Right cardiac atrium (tissue), 5 donors: Measurements from ENCODE around the gene FRK. TPM values are rescaled to one million over a fixed set of nuclear protein-coding genes. Genes with fewer than 3 reads are reported as not detected.
"Not testable (repeated sequence)": the region's sequence is repeated elsewhere in the genome, so short reads cannot be mapped to it uniquely, and the experiment has no call there.

ENCODE experiments used
- ATAC-seq, 2 donors: fragments of 200-7000 bp; cut with Tn5 transposase; one replicate each; pipeline versions ENCODE4 v1.8.0 to v1.9.1; 2020; ENCODE audit warnings: moderate library complexity in 2 of 2, mild to moderate bottlenecking in 1 of 2
- DNase-seq, 3 donors: peaks; one replicate each; pipeline ENCODE4 v3.0.0-alpha.2; 2020
- H3K27ac ChIP-seq: one replicate; pipeline ENCODE4 v1.5.1; 2013; ENCODE audit warnings: mild to moderate bottlenecking, low read length, control low read depth, moderate library complexity
- H3K27me3 ChIP-seq: one replicate; pipeline ENCODE4 v1.6.1; 2013; ENCODE audit not compliant: control insufficient read depth, insufficient read depth
- H3K4me1 ChIP-seq: one replicate; pipeline ENCODE4 v1.6.1; 2013; ENCODE audit warnings: low read length; ENCODE audit not compliant: control insufficient read depth, insufficient read depth
- H3K4me3 ChIP-seq: one replicate; pipeline ENCODE4 v1.5.1; 2013; ENCODE audit warnings: low read length, control low read depth
- H3K9me3 ChIP-seq: one replicate; pipeline ENCODE4 v1.6.1; 2013; ENCODE audit warnings: low read length; ENCODE audit not compliant: control insufficient read depth
- WGBS: extraction: QIAGEN DNeasy Blood & Tissue Kit; methylation state at CpG from one replicate; pipeline ENCODE4 v1.1.7; 2013; 5-methylcytosine and 5-hydroxymethylcytosine counted together
- intact Hi-C, 4 donors: fragments of 100-400 bp; cut with DNase I; formaldehyde crosslinking; loops; one replicate each; pipeline versions ENCODE4 v1.11.0 to v1.14.0; 2022 to 2023
- polyA plus RNA-seq: library from polyadenylated mRNA; stranded (reverse); fragments of 200-250 nt; gene quantifications from one replicate; pipeline ENCODE4 v1.2.3, GENCODE V29; 2013
- total RNA-seq, 4 donors: library from RNA; stranded (reverse); fragmentation: NEBNext Ultra II Directional; extraction: Animal tissue kit (Norgen Biotek cat#: 25700); gene quantifications; one replicate each; pipeline ENCODE4 v1.2.1, GENCODE V29; 2021
- donor health status: healthy with polysubstance abuse.
- donor health status: DM: no; HTN: yes; CAD: no.
- donor health status: DM: no; HTN: no; CAD: no.
- donor health status: DM: no; HTN: yes; CAD: no; lungs with severe emphysema.
- donor health status: DM: yes; HTN: yes; CAD: no.

FRK gene
- total and polyA plus RNA-seq, 5 donors, result 1.00 to 5.8 (median 4.3) TPM

GRCh38 chr6:115899730-115900282, 160.9 kb downstream of the FRK start:
- Histone ChIP-seq H3K9me3 (no peaks in the 10 kb centered on the region), H3K4me3 (no peak overlapping the region), H3K27me3 (no peaks in the 10 kb centered on the region), H3K4me1 (no peaks in the 10 kb centered on the region), H3K27ac (no peak overlapping the region)
- 78% methylated on average over 4 of the region's 4 CpGs for WGBS
- intact Hi-C loops, result loop anchor here in 3 of 4 donors (5.0 to 10.0 kb wide), 2 partner anchors 1153 to 1155 kb away; no protein-coding TSS in a partner anchor
- ATAC-seq, result no peak
- no peak for DNase-seq

- H3K27me3 ChIP-seq, result no peaks in the 10 kb centered on the region
- no peaks in the 10 kb centered on the region for H3K4me1 ChIP-seq
- 35% methylated on average over 1 of the region's 1 CpG for WGBS
- no peak for DNase-seq
- intact Hi-C loops, result loop anchor here in 3 of 4 donors (5.0 to 10.0 kb wide), 2 partner anchors 1151 to 1153 kb away; no protein-coding TSS in a partner anchor
- H3K4me3 ChIP-seq, result no peak overlapping the region
- H3K27ac ChIP-seq, result no peak overlapping the region
- no peak for ATAC-seq
- no peaks in the 10 kb centered on the region for H3K9me3 ChIP-seq
Observed at GRCh38 chr6:115898246-115898645, 162.4 kb downstream of the FRK start.

- WGBS, result 63% methylated on average over 2 of the region's 2 CpGs
- ATAC-seq, result no peak
- DNase-seq, result no peak
- intact Hi-C loops, result loop anchor here in 3 of 4 donors (5.0 to 10.0 kb wide), 2 partner anchors 1149 to 1152 kb away; no protein-coding TSS in a partner anchor
- Histone ChIP-seq H3K27ac (no peak overlapping the region), H3K4me3 (no peak overlapping the region), H3K27me3 (no peaks in the 10 kb centered on the region), H3K9me3 (no peaks in the 10 kb centered on the region), H3K4me1 (no peaks in the 10 kb centered on the region)
Observed at GRCh38 chr6:115896538-115897129, 164.1 kb downstream of the FRK start.

GRCh38 chr6:115894426-115894992, 166.2 kb downstream of the FRK start:
- intact Hi-C loops, result loop anchor here in 1 of 4 donors (10.0 kb wide), 1 partner anchor 1150 kb away; no protein-coding TSS in a partner anchor
- Histone ChIP-seq H3K4me3 (no peak overlapping the region), H3K27ac (no peak overlapping the region), H3K27me3 (no peaks in the 10 kb centered on the region), H3K9me3 (no peaks in the 10 kb centered on the region), H3K4me1 (no peaks in the 10 kb centered on the region)
- 85% methylated on average over 7 of the region's 7 CpGs for WGBS
- DNase-seq, result no peak
- ATAC-seq, result no peak

GRCh38 chr6:115891750-115892149, 168.9 kb downstream of the FRK start:
- DNase-seq, result no peak
- H3K9me3 ChIP-seq, result no peaks in the 10 kb centered on the region
- 60% methylated on average over 2 of the region's 2 CpGs for WGBS
- no peak overlapping the region for H3K27ac ChIP-seq
- intact Hi-C loops, result loop anchor here in 1 of 4 donors (10.0 kb wide), 1 partner anchor 1147 kb away; no protein-coding TSS in a partner anchor
- no peak overlapping the region for H3K4me3 ChIP-seq
- ATAC-seq, result no peak
- H3K27me3 ChIP-seq, result no peaks in the 10 kb centered on the region
- no peaks in the 10 kb centered on the region for H3K4me1 ChIP-seq

GRCh38 chr6:115891111-115891669, 169.5 kb downstream of the FRK start:
- H3K27ac ChIP-seq, result no peak overlapping the region
- intact Hi-C loops, result loop anchor here in 1 of 4 donors (10.0 kb wide), 1 partner anchor 1146 kb away; no protein-coding TSS in a partner anchor
- no peak overlapping the region for H3K4me3 ChIP-seq
- H3K27me3 ChIP-seq, result no peaks in the 10 kb centered on the region
- ATAC-seq (no peak), DNase-seq (no peak)
- H3K4me1 ChIP-seq, result no peaks in the 10 kb centered on the region
- H3K9me3 ChIP-seq, result no peaks in the 10 kb centered on the region

GRCh38 chr6:115890238-115890637, 170.5 kb downstream of the FRK start:
- no peak for DNase-seq
- Histone ChIP-seq H3K27me3 (no peaks in the 10 kb centered on the region), H3K4me1 (no peaks in the 10 kb centered on the region), H3K27ac (no peak overlapping the region), H3K9me3 (no peaks in the 10 kb centered on the region), H3K4me3 (no peak overlapping the region)
- no peak for ATAC-seq
- intact Hi-C loops, result loop anchor here in 1 of 4 donors (10.0 kb wide), 1 partner anchor 1145 kb away; no protein-coding TSS in a partner anchor
- WGBS, result 93% methylated on average over 10 of the region's 10 CpGs

GRCh38 chr6:115888687-115889470, 171.8 kb downstream of the FRK start:
- H3K27ac ChIP-seq, intact Hi-C loops, H3K4me3 ChIP-seq, H3K27me3 ChIP-seq, H3K4me1 ChIP-seq, ATAC-seq, H3K9me3 ChIP-seq: not testable (repeated sequence)
- DNase-seq, result peak in 2 of 3 donors; percentile 9 to 25
- WGBS, result 97% methylated on average over 38 of the region's 38 CpGs

- 63% methylated on average over 7 of the region's 7 CpGs for WGBS
- Histone ChIP-seq H3K9me3 (no peaks in the 10 kb centered on the region), H3K27me3 (no peaks in the 10 kb centered on the region), H3K27ac (no peak overlapping the region), H3K4me3 (no peak overlapping the region), H3K4me1 (no peaks in the 10 kb centered on the region)
- ATAC-seq, result no peak
- DNase-seq, result no peak
- intact Hi-C loops, result no loop called here
Observed at GRCh38 chr6:115887891-115888290, 172.8 kb downstream of the FRK start.

- no peak overlapping the region for H3K4me3 ChIP-seq
- intact Hi-C loops, result no loop called here
- no peaks in the 10 kb centered on the region for H3K27me3 ChIP-seq
- no peak for ATAC-seq
- H3K9me3 ChIP-seq, result no peaks in the 10 kb centered on the region
- DNase-seq, result no peak
- H3K4me1 ChIP-seq, result no peaks in the 10 kb centered on the region
- no peak overlapping the region for H3K27ac ChIP-seq
- 77% methylated on average over 4 of the region's 4 CpGs for WGBS
Observed at GRCh38 chr6:115885636-115886366, 174.9 kb downstream of the FRK start.
